Measurements from ENCODE around the gene RAB7B. TPM values are rescaled to one million over a fixed set of nuclear protein-coding genes. Genes with fewer than 3 reads are reported as not detected.

RAB7B gene
- total RNA-seq, 1 experiment from 2014 or later: 0.22 TPM

- Histone ChIP-seq H3K27ac (ENCODE audit: low read depth, low read length) (no peak overlapping the region), H3K79me2 (ENCODE audit: insufficient read depth, low read length) (no peaks in the 10 kb centered on the region), H3K36me3 (ENCODE audit: control insufficient read depth in 1 of 2, insufficient read depth in 2 of 2, low read length in 2 of 2) (no peaks in the 10 kb centered on the region), H3K4me1 (ENCODE audit: control insufficient read depth in 1 of 2, insufficient read depth in 2 of 2, low read length in 2 of 2) (peaks cover 2 to 10% of the 10 kb centered on the region in 2 experiments), H2AFZ (ENCODE audit: low read depth, low read length, poor library complexity, severe bottlenecking) (no peak overlapping the region), H3K27me3 (ENCODE audit: insufficient read depth, low read length) (peaks cover 44% of the 10 kb centered on the region), H4K20me1 (ENCODE audit: insufficient read depth) (no peaks in the 10 kb centered on the region), H3K9ac (ENCODE audit: low read length) (no peak overlapping the region), H3K4me2 (ENCODE audit: low read length) (no peak overlapping the region), H3K9me3 (ENCODE audit: control insufficient read depth in 1 of 2, insufficient read depth in 1 of 2, low read depth in 1 of 2, low read length in 2 of 2) (no peaks in the 10 kb centered on the region), H3K4me3 (replicated peaks in 1 of 2; ENCODE audit: low read depth in 1 of 2, low read length in 2 of 2) (no peak overlapping the region), H3K9me2 (ENCODE audit: insufficient read depth) (no peaks in the 10 kb centered on the region)
- ATAC-seq (no peak), DNase-seq (ENCODE audit: low read depth, low spot score) (no peak)
- CTCF ChIA-PET: interaction anchor here (2.0 kb wide), 1 partner anchor 32 kb away, joined by 7 read pairs; no protein-coding TSS in a partner anchor
- RAD21 ChIA-PET (ENCODE audit: low non-redundant PET in 1 of 2, low total read pairs in 2 of 2, uncharacterized antibody in 2 of 2, unreplicated experiment in 2 of 2): no interaction called here
- BruUV-seq (replicated peaks): no TSS peak
- POLR2A ChIA-PET: no interaction called here
- intact Hi-C loops (cut with micrococcal nuclease): no loop called here
- TF ChIP-seq ZNF274 (IDR thresholded peaks at IDR 0.05; ENCODE audit: low read depth, low read length) (no peak), EZH2phosphoT487 (IDR thresholded peaks at IDR 0.05; ENCODE audit: borderline replicate concordance) (no peak), ZFX (IDR thresholded peaks at IDR 0.05) (no peak), CEBPB (IDR thresholded peaks at IDR 0.05; ENCODE audit: low read depth) (no peak), ZBTB33 (IDR thresholded peaks at IDR 0.05; ENCODE audit: extremely low read depth, insufficient replicate concordance, low read length) (no peak), FOSL1 (IDR thresholded peaks at IDR 0.05; ENCODE audit: low read depth) (no peak)
These were observed 58.1 kb downstream of the RAB7B start for GRCh38 chr1:205945069-205945468.

- Histone ChIP-seq H3K79me2 (ENCODE audit: insufficient read depth, low read length) (no peaks in the 10 kb centered on the region), H3K9me3 (ENCODE audit: control insufficient read depth in 1 of 2, insufficient read depth in 1 of 2, low read depth in 1 of 2, low read length in 2 of 2) (no peaks in the 10 kb centered on the region), H3K4me3 (replicated peaks in 1 of 2; ENCODE audit: low read depth in 1 of 2, low read length in 2 of 2) (no peak overlapping the region), H3K9ac (ENCODE audit: low read length) (no peak overlapping the region), H3K4me2 (ENCODE audit: low read length) (no peak overlapping the region), H3K27me3 (ENCODE audit: insufficient read depth, low read length) (peaks cover 44% of the 10 kb centered on the region), H3K36me3 (ENCODE audit: control insufficient read depth in 1 of 2, insufficient read depth in 2 of 2, low read length in 2 of 2) (no peaks in the 10 kb centered on the region), H3K4me1 (ENCODE audit: control insufficient read depth in 1 of 2, insufficient read depth in 2 of 2, low read length in 2 of 2) (peaks cover 7 to 15% of the 10 kb centered on the region in 2 experiments), H4K20me1 (ENCODE audit: insufficient read depth) (no peaks in the 10 kb centered on the region), H3K9me2 (ENCODE audit: insufficient read depth) (no peaks in the 10 kb centered on the region), H2AFZ (ENCODE audit: low read depth, low read length, poor library complexity, severe bottlenecking) (no peak overlapping the region), H3K27ac (ENCODE audit: low read depth, low read length) (no peak overlapping the region)
- DNase-seq (ENCODE audit: low read depth, low spot score) (no peak), ATAC-seq (no peak)
- intact Hi-C loops (cut with micrococcal nuclease): no loop called here
- BruUV-seq (replicated peaks): no TSS peak
- ChIA-PET POLR2A (no interaction called here), CTCF (interaction anchor here (2.0 kb wide), 1 partner anchor 33 kb away, joined by 7 read pairs; no protein-coding TSS in a partner anchor), RAD21 (ENCODE audit: low non-redundant PET in 1 of 2, low total read pairs in 2 of 2, uncharacterized antibody in 2 of 2, unreplicated experiment in 2 of 2) (no interaction called here)
- no peak for TF ChIP-seq YY1 (IDR thresholded peaks at IDR 0.05; ENCODE audit: extremely low read depth, insufficient replicate concordance, low read depth, low read length)
- no peak for TF ChIP-seq ATF3 (IDR thresholded peaks at IDR 0.05)
- TF ChIP-seq CTCF (IDR thresholded peaks at IDR 0.05 in 2 of 3, conservative IDR thresholded peaks at IDR 0.05 in 1 of 3; ENCODE audit: borderline replicate concordance in 1 of 3, insufficient read depth in 1 of 3, low read depth in 2 of 3, low read length in 2 of 3): no peak
- no peak for TF ChIP-seq ZBTB33 (IDR thresholded peaks at IDR 0.05; ENCODE audit: extremely low read depth, insufficient replicate concordance, low read length)
- TF ChIP-seq EZH2 (IDR thresholded peaks at IDR 0.05): no peak
- no peak for TF ChIP-seq RAD21 (IDR thresholded peaks at IDR 0.05; ENCODE audit: low read depth)
- no peak for TF ChIP-seq ZNF274 (IDR thresholded peaks at IDR 0.05; ENCODE audit: low read depth, low read length)
- no peak for TF ChIP-seq SRF (IDR thresholded peaks at IDR 0.05; ENCODE audit: low read depth)
- no peak for TF ChIP-seq TCF7L2 (IDR thresholded peaks at IDR 0.05; ENCODE audit: borderline replicate concordance, extremely low read depth, insufficient read depth, insufficient read length)
- TF ChIP-seq FOSL1 (IDR thresholded peaks at IDR 0.05; ENCODE audit: low read depth): no peak
- TF ChIP-seq POLR2A (IDR thresholded peaks at IDR 0.05; ENCODE audit: borderline replicate concordance, extremely low read depth, insufficient read depth, insufficient read length): no peak
These were observed 58.7 kb downstream of the RAB7B start for GRCh38 chr1:205944525-205944924.
